EH (cell line): ENCODE data around the gene RAB8B.
"Not testable (repeated sequence)": the region's sequence is repeated elsewhere in the genome, so short reads cannot be mapped to it uniquely, and the experiment has no call there.

ENCODE experiments used
- DNase-seq: peaks from one replicate; pipeline ENCODE4 v3.0.0-alpha.2; 2015; ENCODE audit warnings: low read depth

RAB8B gene

GRCh38 chr15:63237086-63237485, 47.7 kb downstream of the RAB8B start:
- DNase-seq: not testable (repeated sequence)

- DNase-seq: no peak
Measured at GRCh38 chr15:63238171-63238570, 48.8 kb downstream of the RAB8B start.

GRCh38 chr15:63238796-63239195, 49.4 kb downstream of the RAB8B start:
- peak; percentile 83 for DNase-seq

GRCh38 chr15:63240109-63240508, 50.7 kb downstream of the RAB8B start:
- no peak for DNase-seq

- DNase-seq: no peak
Measured at GRCh38 chr15:63241316-63241715, 51.9 kb downstream of the RAB8B start.

- peak; percentile 43 for DNase-seq
Measured at GRCh38 chr15:63243101-63243500, 53.7 kb downstream of the RAB8B start.

- no peak for DNase-seq
Measured at GRCh38 chr15:63243776-63244175, 54.4 kb downstream of the RAB8B start.

- peak; percentile 48 for DNase-seq
Measured at GRCh38 chr15:63244399-63244798, 55.0 kb downstream of the RAB8B start.

- DNase-seq: no peak
Measured at GRCh38 chr15:63244976-63245645, 55.7 kb downstream of the RAB8B start.

GRCh38 chr15:63246691-63247469, 57.5 kb downstream of the RAB8B start:
- DNase-seq: peak; percentile 93

GRCh38 chr15:63250312-63250965, 61.0 kb downstream of the RAB8B start:
- DNase-seq: peak; percentile 99

GRCh38 chr15:63251701-63252100, 62.3 kb downstream of the RAB8B start:
- peak; percentile 16 for DNase-seq

GRCh38 chr15:63252292-63252691, 62.9 kb downstream of the RAB8B start:
- no peak for DNase-seq

GRCh38 chr15:63254991-63255390, 65.6 kb downstream of the RAB8B start:
- no peak for DNase-seq

- DNase-seq: no peak
Measured at GRCh38 chr15:63255489-63255990, 66.1 kb downstream of the RAB8B start.

- peak; percentile 89 for DNase-seq
Measured at GRCh38 chr15:63256433-63257274, 67.2 kb downstream of the RAB8B start.

GRCh38 chr15:63258658-63259057, 69.3 kb downstream of the RAB8B start:
- no peak for DNase-seq

- DNase-seq: no peak
Measured at GRCh38 chr15:63260791-63261190, 71.4 kb downstream of the RAB8B start.

- no peak for DNase-seq
Measured at GRCh38 chr15:63261311-63261710, 71.9 kb downstream of the RAB8B start.

GRCh38 chr15:63263519-63263918, 74.1 kb downstream of the RAB8B start:
- DNase-seq: no peak

GRCh38 chr15:63264688-63265293, 75.4 kb downstream of the RAB8B start:
- DNase-seq: peak; percentile 17
